Mesendoderm (in vitro differentiated cells): ENCODE data around the gene VWA8.

Experiments
- DNase-seq: peaks from one replicate; pipeline ENCODE4 v3.0.0; 2013
- H2AK5ac ChIP-seq: 2 replicates; pipeline ENCODE4 v1.6.1; 2013; ENCODE audit warnings: low read length, inconsistent platforms
- H2BK120ac ChIP-seq: 2 replicates; pipeline ENCODE4 v1.6.1; 2013; ENCODE audit warnings: low read depth, mild to moderate bottlenecking, low read length, moderate library complexity, mixed read lengths
- H2BK15ac ChIP-seq: replicated peaks from 2 replicates; pipeline ENCODE4 v1.6.1; 2013; ENCODE audit warnings: low read depth, mild to moderate bottlenecking, moderate library complexity
- H2BK5ac ChIP-seq: 2 replicates; pipeline ENCODE4 v1.6.1; 2013; ENCODE audit warnings: low read length, inconsistent platforms
- H3K18ac ChIP-seq: 2 replicates; pipeline ENCODE4 v1.6.1; 2013; ENCODE audit warnings: mild to moderate bottlenecking, low read length, mixed read lengths
- H3K23ac ChIP-seq: one replicate; pipeline ENCODE4 v1.6.1; 2013; ENCODE audit warnings: low read length
- H3K27ac ChIP-seq: 2 replicates; pipeline ENCODE4 v1.5.1; 2013; ENCODE audit warnings: low read depth, mild to moderate bottlenecking, inconsistent platforms, low read length, moderate library complexity
- H3K27me3 ChIP-seq: 2 replicates; pipeline ENCODE4 v1.6.1; 2013; ENCODE audit warnings: low read length, control low read depth, mild to moderate bottlenecking, inconsistent platforms; ENCODE audit not compliant: insufficient read depth, poor library complexity
- H3K36me3 ChIP-seq: 2 replicates; pipeline ENCODE4 v1.6.1; 2013; ENCODE audit warnings: low read length, inconsistent platforms; ENCODE audit not compliant: control insufficient read depth, insufficient read depth
- H3K4ac ChIP-seq: one replicate; pipeline ENCODE4 v1.6.1; 2013; ENCODE audit warnings: low read depth, mild to moderate bottlenecking, low read length, moderate library complexity
- H3K4me1 ChIP-seq: 2 replicates; pipeline ENCODE4 v1.6.1; 2013; ENCODE audit warnings: low read depth, low read length, inconsistent platforms; ENCODE audit not compliant: control insufficient read depth
- H3K4me2 ChIP-seq: 2 replicates; pipeline ENCODE4 v1.6.1; 2013; ENCODE audit warnings: low read length
- H3K4me3 ChIP-seq: 2 replicates; pipeline ENCODE4 v1.5.1; 2013; ENCODE audit warnings: mild to moderate bottlenecking, low read length
- H3K56ac ChIP-seq: one replicate; pipeline ENCODE4 v1.6.1; 2013; ENCODE audit warnings: low read length
- H3K79me1 ChIP-seq: 2 replicates; pipeline ENCODE4 v1.6.1; 2013; ENCODE audit warnings: low read length, inconsistent platforms
- H3K79me2 ChIP-seq: 2 replicates; pipeline ENCODE4 v1.6.1; 2013; ENCODE audit warnings: mild to moderate bottlenecking, low read length; ENCODE audit not compliant: control insufficient read depth, insufficient read depth
- H3K9ac ChIP-seq: 2 replicates; pipeline ENCODE4 v1.6.1; 2013; ENCODE audit warnings: low read length, inconsistent platforms
- H4K5ac ChIP-seq: one replicate; pipeline ENCODE4 v1.6.1; 2013; ENCODE audit warnings: low read length
- H4K8ac ChIP-seq: one replicate; pipeline ENCODE4 v1.6.1; 2013; ENCODE audit warnings: low read depth, mild to moderate bottlenecking, control low read depth, low read length, moderate library complexity
- WGBS: extraction: QIAGEN DNeasy Blood & Tissue Kit; methylation state at CpG from one replicate; pipeline ENCODE4 v1.1.7; 2013; ENCODE audit warnings: low lambda C conversion rate, missing lambda C conversion rate; ENCODE audit not compliant: insufficient coverage; ENCODE audit errors: extremely low coverage; 5-methylcytosine and 5-hydroxymethylcytosine counted together

Gene VWA8

DNA sequence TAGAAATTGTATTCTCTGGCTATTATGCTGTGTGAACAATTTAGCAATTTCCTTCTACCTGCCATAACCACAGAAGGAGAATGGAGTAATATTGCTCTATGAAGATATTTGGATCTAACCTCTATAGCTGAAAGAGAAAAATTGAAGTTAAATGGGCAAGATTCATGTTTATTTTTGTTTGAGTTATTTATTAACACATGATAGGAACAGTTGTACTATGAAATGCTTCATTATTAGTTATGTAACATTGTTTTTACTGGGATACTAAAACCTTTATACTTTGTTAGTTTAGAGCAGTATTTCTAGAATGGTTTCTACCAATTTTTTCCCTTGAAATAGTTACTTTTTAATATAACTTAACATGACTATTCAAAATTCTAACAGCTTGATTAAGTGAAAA lies 27.3 kb upstream of the VWA8 start:
- no peak overlapping the region for H2BK5ac ChIP-seq
- no peak overlapping the region for H3K18ac ChIP-seq
- no peaks in the 10 kb centered on the region for H3K4me1 ChIP-seq
- DNase-seq, result no peak
- no peak overlapping the region for H3K4ac ChIP-seq
- H2AK5ac ChIP-seq, result no peak overlapping the region
- no peak overlapping the region for H4K8ac ChIP-seq
- no peaks in the 10 kb centered on the region for H3K36me3 ChIP-seq
- H3K56ac ChIP-seq, result no peak overlapping the region
- H2BK120ac ChIP-seq, result no peak overlapping the region
- no peaks in the 10 kb centered on the region for H3K27me3 ChIP-seq
- H2BK15ac ChIP-seq, result no peak overlapping the region
- H3K27ac ChIP-seq, result no peak overlapping the region
- no peak overlapping the region for H3K4me2 ChIP-seq
- no peak overlapping the region for H3K9ac ChIP-seq
- no peak overlapping the region for H3K23ac ChIP-seq
- H4K5ac ChIP-seq, result no peak overlapping the region
- H3K4me3 ChIP-seq, result no peak overlapping the region
- no peaks in the 10 kb centered on the region for H3K79me2 ChIP-seq
- H3K79me1 ChIP-seq, result no peaks in the 10 kb centered on the region

DNA sequence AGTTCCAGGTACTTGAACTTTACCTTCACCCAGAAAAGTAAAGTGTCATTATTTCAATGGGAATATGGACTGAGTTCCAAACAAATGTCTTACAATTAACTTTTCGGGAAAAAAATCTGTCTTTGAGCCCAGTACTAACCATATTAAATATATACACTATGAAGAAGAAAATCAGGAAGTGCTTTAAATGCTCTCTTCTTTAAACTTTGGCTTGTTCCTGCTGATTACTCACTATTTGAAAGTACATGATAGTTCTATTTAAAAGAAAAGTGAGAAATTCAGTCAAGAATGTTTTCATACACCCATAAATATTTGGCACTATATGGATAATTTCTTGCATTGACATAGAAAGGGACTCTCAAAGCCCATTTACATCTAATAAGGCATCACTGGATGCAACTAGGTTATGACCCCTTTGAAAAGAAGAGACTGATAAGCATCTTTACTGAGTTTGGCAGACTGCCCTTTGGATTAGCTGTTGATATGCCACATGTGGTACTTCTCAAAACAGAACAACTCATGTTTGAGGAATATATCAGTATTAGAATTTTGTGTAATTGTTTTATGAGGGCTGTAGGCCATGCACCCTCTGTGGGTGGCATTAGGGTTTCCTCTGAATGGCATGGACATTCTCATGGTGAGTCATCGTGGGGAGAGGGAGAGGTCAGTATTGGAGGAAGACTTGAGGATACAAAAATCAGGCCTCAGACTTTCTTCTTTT lies 25.0 kb upstream of the VWA8 start:
- no peak overlapping the region for H2BK120ac ChIP-seq
- no peak overlapping the region for H3K4ac ChIP-seq
- no peaks in the 10 kb centered on the region for H3K27me3 ChIP-seq
- H4K5ac ChIP-seq, result no peak overlapping the region
- no peak overlapping the region for H3K27ac ChIP-seq
- H4K8ac ChIP-seq, result no peak overlapping the region
- H3K79me1 ChIP-seq, result no peaks in the 10 kb centered on the region
- H3K4me2 ChIP-seq, result no peak overlapping the region
- H3K18ac ChIP-seq, result no peak overlapping the region
- H2BK5ac ChIP-seq, result no peak overlapping the region
- H3K9ac ChIP-seq, result no peak overlapping the region
- no peak overlapping the region for H3K56ac ChIP-seq
- H3K4me3 ChIP-seq, result no peak overlapping the region
- no peaks in the 10 kb centered on the region for H3K79me2 ChIP-seq
- H3K4me1 ChIP-seq, result no peaks in the 10 kb centered on the region
- no peak overlapping the region for H2BK15ac ChIP-seq
- no peak overlapping the region for H2AK5ac ChIP-seq
- no peaks in the 10 kb centered on the region for H3K36me3 ChIP-seq
- no peak overlapping the region for H3K23ac ChIP-seq
- no CpG with 5 or more reads among the region's 2 CpGs for WGBS
- DNase-seq, result no peak

DNA sequence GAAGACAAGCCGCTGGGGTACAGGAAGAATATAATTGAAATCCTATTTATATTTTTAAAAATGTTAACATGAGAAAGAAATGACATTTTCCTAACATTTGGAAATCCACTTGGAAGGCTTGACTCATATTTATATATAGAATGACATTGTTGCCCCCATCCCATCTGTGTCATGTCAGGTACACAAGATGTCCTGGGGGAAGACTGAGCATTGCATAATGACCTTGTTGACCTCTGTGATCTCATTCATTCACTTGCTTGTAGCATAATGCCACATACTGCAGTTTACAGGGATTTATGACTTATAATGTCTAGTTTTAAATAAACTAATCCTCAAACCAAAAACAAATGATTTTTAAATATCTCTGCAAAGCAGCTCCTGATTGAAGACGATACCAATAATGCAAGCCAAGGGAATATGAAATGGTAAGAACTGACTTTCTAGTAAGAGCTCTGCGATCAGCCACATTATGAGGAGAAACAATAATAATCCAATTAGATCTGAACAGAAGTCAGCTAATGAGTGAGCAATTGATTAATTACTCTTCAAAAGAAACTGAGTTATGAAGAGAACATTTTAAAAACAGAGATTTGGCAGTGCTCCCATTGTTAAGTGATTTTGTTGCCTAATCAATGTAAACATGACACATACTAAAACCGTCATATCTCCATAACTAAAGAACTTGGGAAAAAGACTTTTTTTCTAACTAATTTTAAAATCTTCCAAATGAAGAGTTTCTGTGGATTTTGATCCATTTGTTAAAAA lies 21.2 kb upstream of the VWA8 start:
- WGBS, result no CpG with 5 or more reads among the region's 4 CpGs
- Histone ChIP-seq H2BK120ac (no peak overlapping the region), H3K18ac (no peak overlapping the region), H4K8ac (no peak overlapping the region), H3K27ac (no peak overlapping the region), H3K4me1 (no peaks in the 10 kb centered on the region), H3K79me1 (no peaks in the 10 kb centered on the region), H2BK15ac (no peak overlapping the region), H3K79me2 (no peaks in the 10 kb centered on the region), H3K4me3 (no peak overlapping the region), H3K36me3 (no peaks in the 10 kb centered on the region), H3K4ac (no peak overlapping the region), H3K4me2 (no peak overlapping the region), H2AK5ac (no peak overlapping the region), H3K56ac (no peak overlapping the region), H2BK5ac (no peak overlapping the region), H3K23ac (no peak overlapping the region), H4K5ac (no peak overlapping the region), H3K27me3 (no peaks in the 10 kb centered on the region), H3K9ac (no peak overlapping the region)
- no peak for DNase-seq

DNA sequence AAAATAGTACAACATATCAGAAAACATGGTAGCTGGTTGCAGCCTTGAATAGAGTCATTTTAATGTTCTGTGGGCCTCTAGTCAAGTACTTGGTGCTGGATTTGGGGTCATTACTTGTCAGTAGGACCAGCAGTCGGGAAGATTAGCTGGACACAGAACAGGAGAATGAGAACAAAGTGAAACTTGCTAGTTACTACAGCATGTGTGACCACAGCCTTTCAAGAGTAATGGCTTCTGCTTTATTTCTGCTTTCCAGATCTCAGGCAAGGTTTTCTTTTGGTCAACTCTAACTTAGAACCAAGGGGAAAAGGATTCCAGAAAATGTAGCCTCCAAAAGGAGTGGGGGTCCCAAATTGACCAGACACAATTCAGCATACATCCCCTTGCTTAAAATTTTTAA lies 17.1 kb upstream of the VWA8 start:
- H3K4me3 ChIP-seq, result no peak overlapping the region
- H3K4ac ChIP-seq, result no peak overlapping the region
- no CpG with 5 or more reads among the region's 1 CpG for WGBS

DNA sequence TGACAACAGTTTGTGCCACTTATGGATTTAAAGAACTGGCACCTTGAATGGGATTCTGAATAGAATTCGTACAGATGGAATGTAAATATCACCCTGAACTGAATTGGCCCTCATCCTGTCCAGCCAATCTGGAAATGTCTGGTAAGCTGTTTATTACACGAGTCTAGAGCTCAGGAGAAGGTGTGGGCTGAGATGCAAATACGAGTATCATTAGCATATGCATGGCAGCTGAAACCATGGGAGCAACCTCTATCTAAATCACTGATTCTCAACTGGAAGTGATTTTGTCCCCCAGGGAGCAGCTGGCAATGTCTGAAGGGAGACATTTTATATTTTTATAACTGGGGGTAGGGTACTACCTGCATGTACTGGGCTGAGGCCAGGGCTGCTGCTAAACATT lies 15.6 kb upstream of the VWA8 start:
- Histone ChIP-seq H3K79me2 (no peaks in the 10 kb centered on the region), H3K56ac (no peak overlapping the region), H3K79me1 (no peaks in the 10 kb centered on the region), H2BK5ac (no peak overlapping the region), H3K9ac (no peak overlapping the region), H3K23ac (no peak overlapping the region), H3K18ac (no peak overlapping the region), H3K36me3 (no peaks in the 10 kb centered on the region), H2BK120ac (no peak overlapping the region), H3K4ac (no peak overlapping the region), H2AK5ac (no peak overlapping the region), H3K27me3 (no peaks in the 10 kb centered on the region), H4K5ac (no peak overlapping the region), H2BK15ac (no peak overlapping the region), H3K4me3 (no peak overlapping the region), H3K4me2 (no peak overlapping the region), H3K27ac (no peak overlapping the region), H4K8ac (no peak overlapping the region), H3K4me1 (peaks cover 1% of the 10 kb centered on the region)
- WGBS, result no CpG with 5 or more reads among the region's 3 CpGs
- DNase-seq, result peak; percentile 33

More for the DNA sequence above, 17.1 kb upstream of the VWA8 start:
- DNase-seq, result no peak
- Histone ChIP-seq H4K8ac (no peak overlapping the region), H3K79me2 (no peaks in the 10 kb centered on the region), H3K4me1 (peaks cover 1% of the 10 kb centered on the region), H3K18ac (no peak overlapping the region), H3K36me3 (no peaks in the 10 kb centered on the region), H3K9ac (no peak overlapping the region), H2BK120ac (no peak overlapping the region), H2BK5ac (no peak overlapping the region), H3K56ac (no peak overlapping the region), H2BK15ac (no peak overlapping the region), H3K4me2 (no peak overlapping the region), H3K27me3 (no peaks in the 10 kb centered on the region), H4K5ac (no peak overlapping the region), H3K23ac (no peak overlapping the region), H3K79me1 (no peaks in the 10 kb centered on the region), H3K27ac (no peak overlapping the region), H2AK5ac (no peak overlapping the region)
